Upper lobe of left lung (tissue), 4 donors: ENCODE results near the gene ALKBH8.

Experiments used
- CTCF ChIP-seq, 6 experiments: fragments of 450-650 bp in 4 of 6; fragments of 200-600 bp in 2 of 6; sonication (generic) in 2 of 6; IDR thresholded peaks; one replicate each; pipeline ENCODE4 v1.5.1; 2016 to 2019; ENCODE audit warnings: antibody characterized with exemption in 6 of 6
- EP300 ChIP-seq, 4 donors: sonication (generic); formaldehyde crosslinking; IDR thresholded peaks; one replicate each; pipeline ENCODE4 v1.5.1; 2017; ENCODE audit warnings: antibody characterized with exemption in 4 of 4, control low read depth in 2 of 4
- POLR2A ChIP-seq, 4 donors: fragments of 450-650 bp; IDR thresholded peaks; one replicate each; pipeline ENCODE4 v1.5.1; 2016 to 2017; ENCODE audit warnings: antibody characterized with exemption in 4 of 4, mild to moderate bottlenecking in 2 of 4
- POLR2AphosphoS5 ChIP-seq, 2 donors: sonication (generic); formaldehyde crosslinking; IDR thresholded peaks; one replicate each; pipeline ENCODE4 v1.5.1; 2017; ENCODE audit warnings: antibody characterized with exemption in 2 of 2

- no peak for TF ChIP-seq POLR2A (IDR thresholded peaks at IDR 0.05)
- no peak for TF ChIP-seq CTCF (IDR thresholded peaks at IDR 0.05)
- TF ChIP-seq POLR2AphosphoS5 (IDR thresholded peaks at IDR 0.05), result no peak
- TF ChIP-seq EP300 (IDR thresholded peaks at IDR 0.05), result no peak
These were observed 17.6 kb downstream of the ALKBH8 start for GRCh38 chr11:107547961-107548360.
